Fibroblast of lung (primary cell): ENCODE measurements around the gene LHX4. TPM values are rescaled to one million over a fixed set of nuclear protein-coding genes. Genes with fewer than 3 reads are reported as not detected.

Experiments used
- DNase-seq, 2 donors: peaks; one replicate each; pipeline versions ENCODE4 v3.0.0 to v3.0.0-alpha.2; 2010; ENCODE audit warnings: low read depth in 2 of 2
- H2AFZ ChIP-seq: 2 replicates; pipeline ENCODE4 v1.5.1; 2012; ENCODE audit warnings: low read length, control low read depth, inconsistent platforms
- H3K27ac ChIP-seq: 2 replicates; pipeline ENCODE4 v1.5.1; 2011; ENCODE audit warnings: low read length, control low read depth; ENCODE audit not compliant: insufficient read depth
- H3K27me3 ChIP-seq: 2 replicates; pipeline ENCODE4 v1.5.1; 2011; ENCODE audit warnings: mild to moderate bottlenecking, low read length; ENCODE audit not compliant: control insufficient read depth, insufficient read depth
- H3K36me3 ChIP-seq: 2 replicates; pipeline ENCODE4 v1.5.1; 2011; ENCODE audit warnings: low read length; ENCODE audit not compliant: control insufficient read depth, insufficient read depth
- H3K4me1 ChIP-seq: 2 replicates; pipeline ENCODE4 v1.5.1; 2011; ENCODE audit warnings: low read length; ENCODE audit not compliant: control insufficient read depth, insufficient read depth; ENCODE audit errors: extremely low read depth
- H3K4me2 ChIP-seq: 2 replicates; pipeline ENCODE4 v1.5.1; 2011; ENCODE audit warnings: low read length, control low read depth; ENCODE audit not compliant: insufficient read depth; ENCODE audit errors: extremely low read depth
- H3K4me3 ChIP-seq, 4 experiments: fragments of 200-600 bp in 1 of 4; sonication (generic) in 1 of 4; replicated peaks in 1 of 4; 2 replicates each; pipeline ENCODE4 v1.5.1; 2011 to 2016; ENCODE audit warnings: low read length in 4 of 4, low read depth in 3 of 4, mild to moderate bottlenecking in 3 of 4, control low read depth in 2 of 4, inconsistent platforms in 1 of 4, mixed read lengths in 1 of 4; ENCODE audit not compliant: insufficient read depth in 1 of 4; ENCODE audit errors: control extremely low read depth in 1 of 4
- H3K79me2 ChIP-seq: 2 replicates; pipeline ENCODE4 v1.5.1; 2012; ENCODE audit warnings: mild to moderate bottlenecking, low read length, inconsistent platforms; ENCODE audit not compliant: control insufficient read depth, insufficient read depth
- H3K9ac ChIP-seq: 2 replicates; pipeline ENCODE4 v1.5.1; 2011; ENCODE audit warnings: mild to moderate bottlenecking, low read length, control low read depth; ENCODE audit not compliant: insufficient read depth
- H3K9me3 ChIP-seq: 2 replicates; pipeline ENCODE4 v1.5.1; 2012; ENCODE audit warnings: low read depth, low read length; ENCODE audit not compliant: control insufficient read depth, insufficient read depth
- H4K20me1 ChIP-seq: 2 replicates; pipeline ENCODE4 v1.5.1; 2011; ENCODE audit warnings: low read length; ENCODE audit not compliant: control insufficient read depth, insufficient read depth; ENCODE audit errors: extremely low read depth
- CTCF ChIP-seq, 2 donors: IDR thresholded peaks in 1 of 2; conservative IDR thresholded peaks in 1 of 2; 1 replicate in 1 of 2; 2 replicates in 1 of 2; pipeline ENCODE4 v1.5.1; 2011 to 2012; ENCODE audit warnings: low read length in 2 of 2, control low read depth in 1 of 2, inconsistent platforms in 1 of 2, low read depth in 1 of 2, mild to moderate bottlenecking in 1 of 2
- EZH2 ChIP-seq: IDR thresholded peaks from 2 replicates; pipeline ENCODE4 v1.5.1; 2012; ENCODE audit warnings: low read length, control low read depth, mild to moderate bottlenecking; ENCODE audit errors: missing control alignments
- polyA plus RNA-seq, 2 donors: library from polyadenylated mRNA; depleted of rRNA in 1 of 2; stranded (reverse) in 1 of 2; unstranded in 1 of 2; fragments of >200 nt; gene quantifications; 2 replicates each; pipeline ENCODE4 v1.2.1, GENCODE V29; 2011 to 2012; ENCODE audit warnings: missing spikeins in 1 of 2
- total RNA-seq: library from RNA; depleted of rRNA; stranded (reverse); fragments of >200 nt; gene quantifications from 2 replicates; pipeline ENCODE4 v1.2.1, GENCODE V29; 2014

The LHX4 gene
- total and polyA plus RNA-seq, 2 donors (not counting 1 experiment from before 2014, with no cell fraction given), result 0.03 to 0.33 TPM

- H4K20me1 ChIP-seq, result no peaks in the 10 kb centered on the region
These were observed 31.9 kb upstream of the LHX4 start for GRCh38 chr1:180198196-180198595.

GRCh38 chr1:180198611-180199010 is 31.5 kb upstream of the LHX4 start:
- Histone ChIP-seq H3K36me3 (peaks cover 39% of the 10 kb centered on the region), H3K79me2 (no peaks in the 10 kb centered on the region), H3K4me2 (no peak overlapping the region), H2AFZ (no peak overlapping the region), H3K9me3 (no peaks in the 10 kb centered on the region), H4K20me1 (no peaks in the 10 kb centered on the region), H3K4me3 (no peak overlapping the region), H3K27me3 (no peaks in the 10 kb centered on the region), H3K9ac (no peak overlapping the region), H3K4me1 (no peaks in the 10 kb centered on the region), H3K27ac (no peak overlapping the region)
- DNase-seq, result no peak
- TF ChIP-seq EZH2, result no peak
- TF ChIP-seq CTCF (conservative IDR thresholded peaks at IDR 0.05 in 1 of 2, IDR thresholded peaks at IDR 0.05 in 1 of 2; ENCODE audit: low read depth in 1 of 2, low read length in 2 of 2), result no peak

More at GRCh38 chr1:180198196-180198595, 31.9 kb upstream of the LHX4 start:
- no peak overlapping the region for H3K4me3 ChIP-seq
- H3K9ac ChIP-seq, result no peak overlapping the region
- peaks cover 41% of the 10 kb centered on the region for H3K36me3 ChIP-seq
- H3K27me3 ChIP-seq, result no peaks in the 10 kb centered on the region
- H2AFZ ChIP-seq, result no peak overlapping the region
- no peak overlapping the region for H3K27ac ChIP-seq
- H3K4me1 ChIP-seq, result no peaks in the 10 kb centered on the region
- TF ChIP-seq CTCF (conservative IDR thresholded peaks at IDR 0.05 in 1 of 2, IDR thresholded peaks at IDR 0.05 in 1 of 2; ENCODE audit: low read depth in 1 of 2, low read length in 2 of 2) (no peak), EZH2 (no peak)
- DNase-seq, result no peak
- H3K9me3 ChIP-seq, result no peaks in the 10 kb centered on the region
- no peak overlapping the region for H3K4me2 ChIP-seq
- no peaks in the 10 kb centered on the region for H3K79me2 ChIP-seq

- Histone ChIP-seq H3K27me3 (no peaks in the 10 kb centered on the region), H3K27ac (no peak overlapping the region), H3K36me3 (peaks cover 35% of the 10 kb centered on the region), H3K79me2 (no peaks in the 10 kb centered on the region), H2AFZ (no peak overlapping the region), H4K20me1 (no peaks in the 10 kb centered on the region), H3K4me3 (no peak overlapping the region), H3K9ac (no peak overlapping the region), H3K4me2 (no peak overlapping the region), H3K4me1 (no peaks in the 10 kb centered on the region), H3K9me3 (no peaks in the 10 kb centered on the region)
- DNase-seq, result no peak
- no peak for TF ChIP-seq EZH2
- TF ChIP-seq CTCF (conservative IDR thresholded peaks at IDR 0.05 in 1 of 2, IDR thresholded peaks at IDR 0.05 in 1 of 2; ENCODE audit: low read depth in 1 of 2, low read length in 2 of 2), result no peak
These were observed 31.0 kb upstream of the LHX4 start for GRCh38 chr1:180199018-180199417.
